Measurements from ENCODE around the gene IL36G.

Gene IL36G

GRCh38 chr2:112967023-112967422 lies 10.8 kb upstream of the IL36G start:
- in situ Hi-C loops (cut with HindIII; ENCODE audit: low sequenced_read_pairs), result no loop called here

GRCh38 chr2:112972423-112973086 lies 5.3 kb upstream of the IL36G start:
- in situ Hi-C loops (cut with HindIII; ENCODE audit: low sequenced_read_pairs), result no loop called here

- in situ Hi-C loops (cut with HindIII; ENCODE audit: low sequenced_read_pairs), result no loop called here
These were observed 4.7 kb upstream of the IL36G start for GRCh38 chr2:112973156-112973555.

GRCh38 chr2:112979731-112980130 lies 1.9 kb downstream of the IL36G start:
- in situ Hi-C loops (cut with HindIII; ENCODE audit: low sequenced_read_pairs), result no loop called here

- in situ Hi-C loops (cut with HindIII; ENCODE audit: low sequenced_read_pairs), result no loop called here
These were observed 2.7 kb downstream of the IL36G start for GRCh38 chr2:112980537-112980936.

- in situ Hi-C loops (cut with HindIII; ENCODE audit: low sequenced_read_pairs), result no loop called here
These were observed 7.3 kb downstream of the IL36G start for GRCh38 chr2:112985090-112985489.

- in situ Hi-C loops (cut with HindIII; ENCODE audit: low sequenced_read_pairs), result no loop called here
These were observed 11.8 kb downstream of the IL36G start for GRCh38 chr2:112989611-112990010.

GRCh38 chr2:112993831-112994230 lies 16.0 kb downstream of the IL36G start:
- in situ Hi-C loops (cut with HindIII; ENCODE audit: low sequenced_read_pairs), result no loop called here

- in situ Hi-C loops (cut with HindIII; ENCODE audit: low sequenced_read_pairs), result no loop called here
These were observed 16.8 kb downstream of the IL36G start for GRCh38 chr2:112994648-112995047.

GRCh38 chr2:112995346-112995920 lies 17.6 kb downstream of the IL36G start:
- in situ Hi-C loops (cut with HindIII; ENCODE audit: low sequenced_read_pairs), result no loop called here

GRCh38 chr2:112996635-112997034 lies 18.8 kb downstream of the IL36G start:
- in situ Hi-C loops (cut with HindIII; ENCODE audit: low sequenced_read_pairs), result no loop called here

GRCh38 chr2:112997151-112997550 lies 19.3 kb downstream of the IL36G start:
- in situ Hi-C loops (cut with HindIII; ENCODE audit: low sequenced_read_pairs), result no loop called here

GRCh38 chr2:113000436-113000835 lies 22.6 kb downstream of the IL36G start:
- in situ Hi-C loops (cut with HindIII; ENCODE audit: low sequenced_read_pairs), result no loop called here

- in situ Hi-C loops (cut with HindIII; ENCODE audit: low sequenced_read_pairs), result no loop called here
These were observed 24.9 kb downstream of the IL36G start for GRCh38 chr2:113002677-113003076.

GRCh38 chr2:113005030-113005509 lies 27.3 kb downstream of the IL36G start, which contains the start of gene IL36A:
TSS of gene IL36A (plus strand) at chr2:113005459. CDS start at chr2:113005872, 413 bp downstream.
- in situ Hi-C loops (cut with HindIII; ENCODE audit: low sequenced_read_pairs), result no loop called here

- in situ Hi-C loops (cut with HindIII; ENCODE audit: low sequenced_read_pairs), result no loop called here
These were observed 29.4 kb downstream of the IL36G start for GRCh38 chr2:113007250-113007649.

GRCh38 chr2:113009622-113010021 lies 31.8 kb downstream of the IL36G start:
- in situ Hi-C loops (cut with HindIII; ENCODE audit: low sequenced_read_pairs), result no loop called here

- in situ Hi-C loops (cut with HindIII; ENCODE audit: low sequenced_read_pairs), result no loop called here
These were observed 32.3 kb downstream of the IL36G start for GRCh38 chr2:113010088-113010487.

- in situ Hi-C loops (cut with HindIII; ENCODE audit: low sequenced_read_pairs), result no loop called here
These were observed 33.3 kb downstream of the IL36G start for GRCh38 chr2:113011108-113011507.

GRCh38 chr2:113012436-113013335 lies 34.9 kb downstream of the IL36G start:
- in situ Hi-C loops (cut with HindIII; ENCODE audit: low sequenced_read_pairs), result no loop called here

GRCh38 chr2:113013336-113013661 lies 35.5 kb downstream of the IL36G start:
- in situ Hi-C loops (cut with HindIII; ENCODE audit: low sequenced_read_pairs), result no loop called here

- in situ Hi-C loops (cut with HindIII; ENCODE audit: low sequenced_read_pairs), result no loop called here
These were observed 36.3 kb downstream of the IL36G start for GRCh38 chr2:113014067-113014466.

Data from endothelial cell of hepatic sinusoid (primary cell).